ENCODE data around the gene CTDSP2.
"Not testable (repeated sequence)": the region's sequence is repeated elsewhere in the genome, so short reads cannot be mapped to it uniquely, and the experiment has no call there.

CTDSP2 gene

GRCh38 chr12:57822392-57823130 is 24.0 kb downstream of the CTDSP2 start:
- TF ChIP-seq ZNF274 (IDR thresholded peaks at IDR 0.05; ENCODE audit: low read depth, low read length) (no peak), YY1 (IDR thresholded peaks at IDR 0.05; ENCODE audit: insufficient read depth, insufficient read length) (no peak), SUZ12 (IDR thresholded peaks at IDR 0.05; ENCODE audit: extremely low read depth, insufficient read depth, insufficient read length) (no peak)
- H3K4me1 ChIP-seq (ENCODE audit: insufficient read depth, insufficient read length): no peaks in the 10 kb centered on the region
- DNase-seq (ENCODE audit: low read depth, low spot score): no peak
- H3K9ac ChIP-seq (ENCODE audit: insufficient read length, low read depth): no peak overlapping the region
- no peak overlapping the region for H3K4me3 ChIP-seq (ENCODE audit: insufficient read length, low read depth)
- peaks cover 70% of the 10 kb centered on the region for H3K36me3 ChIP-seq (ENCODE audit: insufficient read depth, insufficient read length, low read length)
- H3K9me3 ChIP-seq (ENCODE audit: insufficient read depth, low read length): no peaks in the 10 kb centered on the region
- H3K27me3 ChIP-seq (ENCODE audit: insufficient read depth, insufficient read length): no peaks in the 10 kb centered on the region

GRCh38 chr12:57821474-57822214 is 24.9 kb downstream of the CTDSP2 start:
- peaks cover 60% of the 10 kb centered on the region for H3K36me3 ChIP-seq (ENCODE audit: insufficient read depth, insufficient read length, low read length)
- no peaks in the 10 kb centered on the region for H3K27me3 ChIP-seq (ENCODE audit: insufficient read depth, insufficient read length)
- DNase-seq (ENCODE audit: low read depth, low spot score): no peak
- H3K9me3 ChIP-seq (ENCODE audit: insufficient read depth, low read length): no peaks in the 10 kb centered on the region
- no peak overlapping the region for H3K4me3 ChIP-seq (ENCODE audit: insufficient read length, low read depth)
- no peak overlapping the region for H3K9ac ChIP-seq (ENCODE audit: insufficient read length, low read depth)
- no peaks in the 10 kb centered on the region for H3K4me1 ChIP-seq (ENCODE audit: insufficient read depth, insufficient read length)
- TF ChIP-seq ZNF274 (IDR thresholded peaks at IDR 0.05; ENCODE audit: low read depth, low read length) (no peak), SUZ12 (IDR thresholded peaks at IDR 0.05; ENCODE audit: extremely low read depth, insufficient read depth, insufficient read length) (no peak), YY1 (IDR thresholded peaks at IDR 0.05; ENCODE audit: insufficient read depth, insufficient read length) (no peak)

GRCh38 chr12:57821015-57821414 is 25.5 kb downstream of the CTDSP2 start:
- H3K9ac ChIP-seq (ENCODE audit: insufficient read length, low read depth); H3K27me3 ChIP-seq (ENCODE audit: insufficient read depth, insufficient read length); H3K4me1 ChIP-seq (ENCODE audit: insufficient read depth, insufficient read length); H3K4me3 ChIP-seq (ENCODE audit: insufficient read length, low read depth); H3K9me3 ChIP-seq (ENCODE audit: insufficient read depth, low read length); DNase-seq (ENCODE audit: low read depth, low spot score): not testable (repeated sequence)
- H3K36me3 ChIP-seq (ENCODE audit: insufficient read depth, insufficient read length, low read length): peaks cover 54% of the 10 kb centered on the region

GRCh38 chr12:57820119-57820518 is 26.4 kb downstream of the CTDSP2 start:
- not testable (repeated sequence) for H3K9ac ChIP-seq (ENCODE audit: insufficient read length, low read depth); H3K9me3 ChIP-seq (ENCODE audit: insufficient read depth, low read length); H3K27me3 ChIP-seq (ENCODE audit: insufficient read depth, insufficient read length); H3K4me3 ChIP-seq (ENCODE audit: insufficient read length, low read depth); DNase-seq (ENCODE audit: low read depth, low spot score); H3K4me1 ChIP-seq (ENCODE audit: insufficient read depth, insufficient read length)
- H3K36me3 ChIP-seq (ENCODE audit: insufficient read depth, insufficient read length, low read length): peaks cover 45% of the 10 kb centered on the region

GRCh38 chr12:57817990-57818331 is 28.6 kb downstream of the CTDSP2 start:
- not testable (repeated sequence) for H3K9me3 ChIP-seq (ENCODE audit: insufficient read depth, low read length); H3K4me3 ChIP-seq (ENCODE audit: insufficient read length, low read depth); DNase-seq (ENCODE audit: low read depth, low spot score); H3K4me1 ChIP-seq (ENCODE audit: insufficient read depth, insufficient read length); H3K9ac ChIP-seq (ENCODE audit: insufficient read length, low read depth); H3K27me3 ChIP-seq (ENCODE audit: insufficient read depth, insufficient read length)
- peaks cover 24% of the 10 kb centered on the region for H3K36me3 ChIP-seq (ENCODE audit: insufficient read depth, insufficient read length, low read length)

GRCh38 chr12:57817261-57817989 is 29.1 kb downstream of the CTDSP2 start:
- H3K4me3 ChIP-seq (ENCODE audit: insufficient read length, low read depth): no peak overlapping the region
- H3K9me3 ChIP-seq (ENCODE audit: insufficient read depth, low read length): no peaks in the 10 kb centered on the region
- H3K4me1 ChIP-seq (ENCODE audit: insufficient read depth, insufficient read length): no peaks in the 10 kb centered on the region
- no peak for DNase-seq (ENCODE audit: low read depth, low spot score)
- H3K9ac ChIP-seq (ENCODE audit: insufficient read length, low read depth): no peak overlapping the region
- H3K27me3 ChIP-seq (ENCODE audit: insufficient read depth, insufficient read length): no peaks in the 10 kb centered on the region
- no peak for TF ChIP-seq ZNF274 (IDR thresholded peaks at IDR 0.05; ENCODE audit: low read depth, low read length)
- no peak for TF ChIP-seq YY1 (IDR thresholded peaks at IDR 0.05; ENCODE audit: insufficient read depth, insufficient read length)
- no peak for TF ChIP-seq SUZ12 (IDR thresholded peaks at IDR 0.05; ENCODE audit: extremely low read depth, insufficient read depth, insufficient read length)
- peaks cover 18% of the 10 kb centered on the region for H3K36me3 ChIP-seq (ENCODE audit: insufficient read depth, insufficient read length, low read length)

- Histone ChIP-seq H3K27me3 (ENCODE audit: insufficient read depth, insufficient read length) (no peaks in the 10 kb centered on the region), H3K9ac (ENCODE audit: insufficient read length, low read depth) (no peak overlapping the region), H3K4me3 (ENCODE audit: insufficient read length, low read depth) (no peak overlapping the region), H3K4me1 (ENCODE audit: insufficient read depth, insufficient read length) (no peaks in the 10 kb centered on the region), H3K36me3 (ENCODE audit: insufficient read depth, insufficient read length, low read length) (peaks cover 12% of the 10 kb centered on the region), H3K9me3 (ENCODE audit: insufficient read depth, low read length) (no peaks in the 10 kb centered on the region)
- TF ChIP-seq SUZ12 (IDR thresholded peaks at IDR 0.05; ENCODE audit: extremely low read depth, insufficient read depth, insufficient read length) (no peak), ZNF274 (IDR thresholded peaks at IDR 0.05; ENCODE audit: low read depth, low read length) (no peak), YY1 (IDR thresholded peaks at IDR 0.05; ENCODE audit: insufficient read depth, insufficient read length) (no peak)
- no peak for DNase-seq (ENCODE audit: low read depth, low spot score)
These were observed 29.7 kb downstream of the CTDSP2 start for GRCh38 chr12:57816855-57817151.

Measured in NT2/D1 (cell line).